HEK293 (cell line): ENCODE results near the gene HS6ST3.

Experiments used
- BCL11A ChIP-seq: fragments of 450-650 bp; formaldehyde crosslinking; IDR thresholded peaks from 2 replicates; pipeline ENCODE4 v1.5.1; 2016; ENCODE audit warnings: low read depth, missing biosample characterization, missing genetic modification characterization
- ZBTB21 ChIP-seq: fragments of 450-650 bp; formaldehyde crosslinking; IDR thresholded peaks from 2 replicates; pipeline ENCODE4 v1.5.1; 2017; ENCODE audit warnings: missing biosample characterization, missing genetic modification characterization
- ZNF121 ChIP-seq: fragments of 450-650 bp; formaldehyde crosslinking; IDR thresholded peaks from 2 replicates; pipeline ENCODE4 v1.5.1; 2016; ENCODE audit warnings: missing biosample characterization, missing genetic modification characterization
- ZNF621 ChIP-seq: fragments of 450-650 bp; formaldehyde crosslinking; IDR thresholded peaks from 2 replicates; pipeline ENCODE4 v1.5.1; 2017; ENCODE audit warnings: missing biosample characterization, missing genetic modification characterization
- ZNF830 ChIP-seq: fragments of 450-650 bp; IDR thresholded peaks from 2 replicates; pipeline ENCODE4 v1.5.0; 2018; ENCODE audit warnings: missing biosample characterization, missing genetic modification characterization, low read depth, mild to moderate bottlenecking, moderate library complexity
- TF ChIP-seq, protein P1 (sequence below): fragments of 450-650 bp; formaldehyde crosslinking; IDR thresholded peaks from 2 replicates; pipeline ENCODE4 v1.5.1; 2016; ENCODE audit warnings: missing biosample characterization, missing genetic modification characterization
- TF ChIP-seq, protein P2 (sequence below): fragments of 450-650 bp; formaldehyde crosslinking; IDR thresholded peaks from 2 replicates; pipeline ENCODE4 v1.5.1; 2016; ENCODE audit warnings: missing biosample characterization, missing genetic modification characterization

DNA sequence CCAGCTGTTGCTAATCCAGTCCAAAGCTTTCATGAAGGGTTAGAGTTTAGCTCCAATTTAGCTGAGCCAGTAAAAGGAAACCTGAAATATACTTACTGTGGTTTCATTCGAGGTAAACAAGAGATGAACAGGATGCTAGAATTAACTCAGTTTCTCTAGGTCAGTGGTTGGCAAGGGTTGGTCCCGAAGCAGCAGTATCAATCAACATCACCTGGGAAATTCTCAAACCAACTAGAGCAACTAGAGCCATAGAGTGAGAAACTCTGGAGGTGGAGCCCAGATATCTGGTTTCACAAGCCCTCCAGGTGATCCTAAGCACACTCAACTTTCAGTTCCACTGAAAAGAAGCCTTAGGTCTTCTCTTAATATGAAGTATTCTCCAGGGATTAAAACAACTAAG, 527.6 kb downstream of the HS6ST3 start:
- TF ChIP-seq, protein P1, sequence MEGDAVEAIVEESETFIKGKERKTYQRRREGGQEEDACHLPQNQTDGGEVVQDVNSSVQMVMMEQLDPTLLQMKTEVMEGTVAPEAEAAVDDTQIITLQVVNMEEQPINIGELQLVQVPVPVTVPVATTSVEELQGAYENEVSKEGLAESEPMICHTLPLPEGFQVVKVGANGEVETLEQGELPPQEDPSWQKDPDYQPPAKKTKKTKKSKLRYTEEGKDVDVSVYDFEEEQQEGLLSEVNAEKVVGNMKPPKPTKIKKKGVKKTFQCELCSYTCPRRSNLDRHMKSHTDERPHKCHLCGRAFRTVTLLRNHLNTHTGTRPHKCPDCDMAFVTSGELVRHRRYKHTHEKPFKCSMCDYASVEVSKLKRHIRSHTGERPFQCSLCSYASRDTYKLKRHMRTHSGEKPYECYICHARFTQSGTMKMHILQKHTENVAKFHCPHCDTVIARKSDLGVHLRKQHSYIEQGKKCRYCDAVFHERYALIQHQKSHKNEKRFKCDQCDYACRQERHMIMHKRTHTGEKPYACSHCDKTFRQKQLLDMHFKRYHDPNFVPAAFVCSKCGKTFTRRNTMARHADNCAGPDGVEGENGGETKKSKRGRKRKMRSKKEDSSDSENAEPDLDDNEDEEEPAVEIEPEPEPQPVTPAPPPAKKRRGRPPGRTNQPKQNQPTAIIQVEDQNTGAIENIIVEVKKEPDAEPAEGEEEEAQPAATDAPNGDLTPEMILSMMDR (tag by site-specific recombination), result no peak
- TF ChIP-seq ZNF121 (tag by site-specific recombination) (no peak), ZBTB21 (tag by site-specific recombination) (no peak), ZNF621 (tag by site-specific recombination) (no peak), BCL11A (tag by site-specific recombination) (no peak), ZNF830 (tag by site-specific recombination) (no peak)
- TF ChIP-seq, protein P2, sequence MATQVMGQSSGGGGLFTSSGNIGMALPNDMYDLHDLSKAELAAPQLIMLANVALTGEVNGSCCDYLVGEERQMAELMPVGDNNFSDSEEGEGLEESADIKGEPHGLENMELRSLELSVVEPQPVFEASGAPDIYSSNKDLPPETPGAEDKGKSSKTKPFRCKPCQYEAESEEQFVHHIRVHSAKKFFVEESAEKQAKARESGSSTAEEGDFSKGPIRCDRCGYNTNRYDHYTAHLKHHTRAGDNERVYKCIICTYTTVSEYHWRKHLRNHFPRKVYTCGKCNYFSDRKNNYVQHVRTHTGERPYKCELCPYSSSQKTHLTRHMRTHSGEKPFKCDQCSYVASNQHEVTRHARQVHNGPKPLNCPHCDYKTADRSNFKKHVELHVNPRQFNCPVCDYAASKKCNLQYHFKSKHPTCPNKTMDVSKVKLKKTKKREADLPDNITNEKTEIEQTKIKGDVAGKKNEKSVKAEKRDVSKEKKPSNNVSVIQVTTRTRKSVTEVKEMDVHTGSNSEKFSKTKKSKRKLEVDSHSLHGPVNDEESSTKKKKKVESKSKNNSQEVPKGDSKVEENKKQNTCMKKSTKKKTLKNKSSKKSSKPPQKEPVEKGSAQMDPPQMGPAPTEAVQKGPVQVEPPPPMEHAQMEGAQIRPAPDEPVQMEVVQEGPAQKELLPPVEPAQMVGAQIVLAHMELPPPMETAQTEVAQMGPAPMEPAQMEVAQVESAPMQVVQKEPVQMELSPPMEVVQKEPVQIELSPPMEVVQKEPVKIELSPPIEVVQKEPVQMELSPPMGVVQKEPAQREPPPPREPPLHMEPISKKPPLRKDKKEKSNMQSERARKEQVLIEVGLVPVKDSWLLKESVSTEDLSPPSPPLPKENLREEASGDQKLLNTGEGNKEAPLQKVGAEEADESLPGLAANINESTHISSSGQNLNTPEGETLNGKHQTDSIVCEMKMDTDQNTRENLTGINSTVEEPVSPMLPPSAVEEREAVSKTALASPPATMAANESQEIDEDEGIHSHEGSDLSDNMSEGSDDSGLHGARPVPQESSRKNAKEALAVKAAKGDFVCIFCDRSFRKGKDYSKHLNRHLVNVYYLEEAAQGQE (tag by site-specific recombination), result no peak
